PC-3 (cell line): Measurements from ENCODE around the gene SLC23A2. TPM values are rescaled to one million over a fixed set of nuclear protein-coding genes. Genes with fewer than 3 reads are reported as not detected.
A peak's percentile ranks its signal among the peaks of the same experiment; 100 is the strongest.

ENCODE experiments used
- ATAC-seq: fragments of 200-7000 bp; cut with Tn5 transposase; 2 replicates; pipeline ENCODE4 v1.9.1; 2020; ENCODE audit warnings: mild to moderate bottlenecking, moderate library complexity
- BruUV-seq: library from RNA; stranded (reverse); fragments of 400-500 nt; replicated peaks from 2 replicates; lab custom pipeline; 2021; lab: Mats Ljungman, UMichigan
- CTCF ChIA-PET: fragments of 300-600 bp; sonication (Branson Sonifier 250); formaldehyde crosslinking; loops from one replicate; lab custom pipeline; 2022; ENCODE audit warnings: antibody characterized with exemption; lab: Charles Lee
- POLR2A ChIA-PET: fragments of 300-600 bp; sonication (Branson Sonifier 250); formaldehyde crosslinking; loops from one replicate; lab custom pipeline; 2022; ENCODE audit warnings: antibody characterized with exemption; ENCODE audit not compliant: unreplicated experiment; lab: Charles Lee
- DNase-seq: peaks from one replicate; pipeline ENCODE4 v3.0.0-alpha.2; 2015
- H2AFZ ChIP-seq: fragments of 300-600 bp; sonication (generic); 2 replicates; pipeline ENCODE4 v1.6.0; 2016; ENCODE audit warnings: antibody characterized with exemption, low read length
- H3F3A ChIP-seq: fragments of 300-600 bp; sonication (generic); one replicate; pipeline ENCODE4 v1.6.0; 2017; ENCODE audit warnings: antibody characterized with exemption, low read length, control low read depth, mild to moderate bottlenecking; ENCODE audit not compliant: unreplicated experiment
- H3K27ac ChIP-seq: fragments of 300-600 bp; sonication (generic); 2 replicates; pipeline ENCODE4 v1.5.1; 2016; ENCODE audit warnings: mild to moderate bottlenecking, low read length
- H3K27me3 ChIP-seq: fragments of 300-600 bp; sonication (generic); 2 replicates; pipeline ENCODE4 v1.6.1; 2016; ENCODE audit warnings: low read length, mixed read lengths
- H3K36me3 ChIP-seq: fragments of 300-600 bp; sonication (generic); 2 replicates; pipeline ENCODE4 v1.6.1; 2016; ENCODE audit warnings: low read depth, mixed run types, low read length, mixed read lengths
- H3K4me1 ChIP-seq: fragments of 300-600 bp; sonication (generic); 2 replicates; pipeline ENCODE4 v1.5.1; 2016; ENCODE audit warnings: low read length; ENCODE audit not compliant: insufficient read depth
- H3K4me2 ChIP-seq: fragments of 300-600 bp; sonication (generic); 2 replicates; pipeline ENCODE4 v1.6.0; 2016; ENCODE audit warnings: low read length
- H3K4me3 ChIP-seq: fragments of 300-600 bp; sonication (generic); 2 replicates; pipeline ENCODE4 v1.5.1; 2016; ENCODE audit warnings: mild to moderate bottlenecking, low read length, mixed read lengths
- H3K79me2 ChIP-seq: fragments of 300-600 bp; sonication (generic); 2 replicates; pipeline ENCODE4 v1.6.1; 2017; ENCODE audit warnings: low read length, mixed read lengths
- H3K9ac ChIP-seq: fragments of 300-600 bp; sonication (generic); 2 replicates; pipeline ENCODE4 v1.6.0; 2016; ENCODE audit warnings: mild to moderate bottlenecking, low read length
- H3K9me2 ChIP-seq: fragments of 300-600 bp; sonication (generic); replicated peaks from 2 replicates; pipeline ENCODE4 v1.6.1; 2016; ENCODE audit warnings: mixed run types, low read length, mixed read lengths
- H3K9me3 ChIP-seq: fragments of 300-600 bp; sonication (generic); 2 replicates; pipeline ENCODE4 v1.6.1; 2016; ENCODE audit warnings: low read length, mixed read lengths
- H4K20me1 ChIP-seq: fragments of 300-600 bp; sonication (generic); 2 replicates; pipeline ENCODE4 v1.6.1; 2016; ENCODE audit warnings: low read length, mixed read lengths
- EZH2 ChIP-seq: fragments of 300-600 bp; sonication (generic); IDR thresholded peaks from one replicate; pipeline ENCODE4 v1.6.1; 2017; ENCODE audit warnings: antibody characterized with exemption, mild to moderate bottlenecking, low read length; ENCODE audit not compliant: unreplicated experiment
- EZH2phosphoT487 ChIP-seq: fragments of 300-600 bp; sonication (generic); IDR thresholded peaks from 2 replicates; pipeline ENCODE4 v1.6.1; 2018; ENCODE audit warnings: mild to moderate bottlenecking, antibody characterized with exemption, low read length, borderline replicate concordance
- intact Hi-C: fragments of 100-400 bp; cut with micrococcal nuclease; formaldehyde crosslinking; loops from 2 replicates; pipeline ENCODE4 v1.9.0; 2023
- total RNA-seq: library from RNA; depleted of rRNA; stranded (reverse); fragments of >200 nt; gene quantifications from 2 replicates; pipeline ENCODE4 v1.2.3, GENCODE V29; 2014
- TF ChIP-seq, protein P1 (sequence below): fragments of 300-600 bp; sonication (generic); conservative IDR thresholded peaks from 2 replicates; pipeline ENCODE4 v1.5.1; 2017; ENCODE audit warnings: antibody characterized with exemption, low read depth, mild to moderate bottlenecking, low read length

SLC23A2 gene
- total RNA-seq, 1 experiment from 2014 or later, result 18.3 TPM

DNA sequence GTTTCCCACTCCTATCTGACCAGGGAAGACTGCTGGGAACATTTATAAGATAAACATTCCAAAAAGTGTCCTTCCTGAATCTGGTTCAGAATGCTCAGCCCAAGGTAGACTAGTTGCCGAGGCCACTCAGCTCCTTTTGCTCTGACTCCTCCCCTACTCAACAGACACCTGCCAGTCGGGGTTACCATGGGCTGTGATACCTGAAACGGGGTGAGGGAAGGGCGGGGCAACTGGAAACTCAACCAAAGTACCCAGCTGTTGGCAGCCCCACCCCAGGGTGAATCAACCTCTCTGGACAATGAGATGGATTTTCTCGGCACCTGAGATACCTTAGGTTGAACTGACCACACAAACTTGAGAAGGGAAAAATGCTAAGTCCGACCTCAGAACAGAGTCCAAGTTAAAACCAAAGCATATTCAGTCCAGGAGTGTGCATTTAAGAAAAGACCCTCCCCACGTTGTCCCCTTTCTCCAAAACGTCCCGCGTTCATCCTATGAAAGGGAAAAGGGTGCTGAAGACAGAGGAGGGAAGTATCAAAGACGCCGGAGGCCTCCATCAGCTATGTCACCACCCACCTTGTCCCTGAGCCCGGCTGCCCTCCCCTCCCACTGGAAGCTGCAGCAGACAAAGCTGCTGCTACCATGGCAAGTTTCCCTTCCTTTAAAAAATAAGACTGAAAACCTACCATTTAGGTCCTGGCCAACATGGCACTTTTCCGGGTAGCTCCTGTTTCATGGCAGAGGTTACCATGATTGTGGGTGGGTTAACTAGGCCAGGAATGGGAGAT lies 100.1 kb downstream of the SLC23A2 start:
- Histone ChIP-seq H3K79me2 (no peaks in the 10 kb centered on the region), H2AFZ (no peak overlapping the region), H3K4me1 (peaks cover 44% of the 10 kb centered on the region), H3K9me3 (no peaks in the 10 kb centered on the region), H3K27ac (0 out of 2 replicates have a peak overlapping the region, but pooled peaks have one; percentile 12), H3K9me2 (no peaks in the 10 kb centered on the region), H3F3A (no peaks in the 10 kb centered on the region), H3K36me3 (peaks cover 14% of the 10 kb centered on the region; the same call in 1 of the 2 replicates), H4K20me1 (no peaks in the 10 kb centered on the region), H3K4me3 (no peak overlapping the region), H3K4me2 (no peak overlapping the region), H3K27me3 (no peaks in the 10 kb centered on the region), H3K9ac (no peak overlapping the region)
- CTCF ChIA-PET, result no interaction called here
- POLR2A ChIA-PET, result no interaction called here
- no peak for TF ChIP-seq EZH2phosphoT487
- TF ChIP-seq EZH2, result no peak
- TF ChIP-seq, protein P1, sequence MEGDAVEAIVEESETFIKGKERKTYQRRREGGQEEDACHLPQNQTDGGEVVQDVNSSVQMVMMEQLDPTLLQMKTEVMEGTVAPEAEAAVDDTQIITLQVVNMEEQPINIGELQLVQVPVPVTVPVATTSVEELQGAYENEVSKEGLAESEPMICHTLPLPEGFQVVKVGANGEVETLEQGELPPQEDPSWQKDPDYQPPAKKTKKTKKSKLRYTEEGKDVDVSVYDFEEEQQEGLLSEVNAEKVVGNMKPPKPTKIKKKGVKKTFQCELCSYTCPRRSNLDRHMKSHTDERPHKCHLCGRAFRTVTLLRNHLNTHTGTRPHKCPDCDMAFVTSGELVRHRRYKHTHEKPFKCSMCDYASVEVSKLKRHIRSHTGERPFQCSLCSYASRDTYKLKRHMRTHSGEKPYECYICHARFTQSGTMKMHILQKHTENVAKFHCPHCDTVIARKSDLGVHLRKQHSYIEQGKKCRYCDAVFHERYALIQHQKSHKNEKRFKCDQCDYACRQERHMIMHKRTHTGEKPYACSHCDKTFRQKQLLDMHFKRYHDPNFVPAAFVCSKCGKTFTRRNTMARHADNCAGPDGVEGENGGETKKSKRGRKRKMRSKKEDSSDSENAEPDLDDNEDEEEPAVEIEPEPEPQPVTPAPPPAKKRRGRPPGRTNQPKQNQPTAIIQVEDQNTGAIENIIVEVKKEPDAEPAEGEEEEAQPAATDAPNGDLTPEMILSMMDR, result no peak
- intact Hi-C loops, result no loop called here
- no TSS peak for BruUV-seq
- ATAC-seq (no peak), DNase-seq (no peak)

DNA sequence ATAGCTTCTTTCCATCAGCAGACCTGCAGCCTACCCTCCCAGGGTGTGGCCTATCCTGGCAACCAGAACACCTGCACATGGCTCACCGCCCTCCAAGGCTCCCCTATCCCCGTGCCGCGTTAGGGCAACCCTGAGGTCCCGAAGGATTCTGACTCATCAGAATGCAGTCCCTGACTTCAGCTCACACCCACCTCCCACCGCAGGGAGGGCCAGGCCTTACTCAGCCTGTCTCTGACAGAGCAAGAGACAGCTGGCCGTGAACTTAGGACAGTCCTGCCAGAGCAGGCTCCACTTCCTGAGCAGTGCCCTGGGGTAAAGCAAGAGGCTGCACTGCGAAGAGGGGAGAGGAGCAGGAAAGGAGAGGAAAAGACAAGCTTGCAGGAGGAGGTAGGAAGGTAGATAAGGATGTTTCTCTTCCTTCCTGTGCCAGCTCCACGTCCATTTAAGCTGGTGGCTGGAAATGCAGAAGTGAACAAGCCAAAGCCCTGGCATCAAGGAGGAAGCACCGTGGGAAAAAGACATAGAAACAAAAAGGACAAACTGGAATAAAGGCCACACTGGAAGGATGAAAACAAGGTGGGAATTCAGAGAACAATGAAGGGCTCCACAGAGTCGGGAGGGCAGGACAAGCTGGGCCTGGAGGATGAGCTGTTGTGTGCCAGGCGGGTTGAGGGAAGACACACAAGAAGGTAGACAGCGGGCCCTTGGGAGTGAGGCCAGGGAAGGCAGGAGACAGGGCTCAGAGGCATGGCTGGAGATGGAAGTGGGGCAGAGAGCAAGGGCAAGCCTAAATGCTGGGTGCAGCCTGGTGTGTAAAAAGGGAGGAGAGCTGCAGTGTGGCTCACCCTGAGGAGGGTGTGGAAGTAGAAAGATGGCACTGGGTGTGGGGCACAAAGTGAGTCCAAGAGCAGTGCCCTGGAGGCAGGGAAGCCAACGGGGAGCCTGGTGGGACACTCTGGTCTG lies 102.7 kb downstream of the SLC23A2 start:
- Histone ChIP-seq H3F3A (no peaks in the 10 kb centered on the region), H3K27me3 (no peaks in the 10 kb centered on the region), H3K36me3 (peaks cover 14% of the 10 kb centered on the region; the same call in 1 of the 2 replicates), H2AFZ (no peak overlapping the region), H3K9me2 (no peaks in the 10 kb centered on the region), H3K4me1 (peaks cover 44% of the 10 kb centered on the region), H4K20me1 (no peaks in the 10 kb centered on the region), H3K9me3 (no peaks in the 10 kb centered on the region), H3K4me3 (no peak overlapping the region), H3K4me2 (peak overlapping the region; percentile 44), H3K27ac (peak overlapping the region; percentile 83), H3K79me2 (no peaks in the 10 kb centered on the region), H3K9ac (peak overlapping the region; percentile 62)
- BruUV-seq, result no TSS peak
- CTCF ChIA-PET, result no interaction called here
- ATAC-seq (peak; percentile 95), DNase-seq (peak; percentile 99)
- intact Hi-C loops, result no loop called here
- POLR2A ChIA-PET, result interaction anchor here (0.8 kb wide), 1 partner anchor 28 kb away, joined by 3 read pairs; no protein-coding TSS in a partner anchor
- TF ChIP-seq, protein P1, result no peak
- TF ChIP-seq EZH2phosphoT487, result no peak
- TF ChIP-seq EZH2, result no peak
